Right lobe of liver (tissue), 6 donors: Measurements from ENCODE around the gene ERC1. TPM values are rescaled to one million over a fixed set of nuclear protein-coding genes. Genes with fewer than 3 reads are reported as not detected.
"Not testable (repeated sequence)": the region's sequence is repeated elsewhere in the genome, so short reads cannot be mapped to it uniquely, and the experiment has no call there.

Experiments used
- ATAC-seq, 4 donors: fragments of 200-7000 bp; cut with Tn5 transposase; one replicate each; pipeline ENCODE4 v1.9.1; 2020; ENCODE audit warnings: mild to moderate bottlenecking in 4 of 4, moderate library complexity in 4 of 4
- DNase-seq, 3 donors: peaks; one replicate each; pipeline ENCODE4 v3.0.0-alpha.2; 2020
- H3K27ac ChIP-seq, 3 donors: fragments of 200-600 bp; one replicate each; pipeline ENCODE4 v1.8.0; 2022
- H3K27me3 ChIP-seq, 2 donors: fragments of 200-600 bp; one replicate each; pipeline ENCODE4 v1.8.0; 2022
- H3K36me3 ChIP-seq, 4 donors: fragments of 200-600 bp; sonication (generic) in 1 of 4; one replicate each; pipeline versions ENCODE4 v1.5.1 to v1.8.0; 2017 to 2022; ENCODE audit warnings: control low read depth in 1 of 4
- H3K4me1 ChIP-seq, 4 donors: fragments of 200-600 bp; sonication (generic) in 1 of 4; one replicate each; pipeline versions ENCODE4 v1.5.1 to v1.8.0; 2017 to 2022; ENCODE audit warnings: control low read depth in 1 of 4
- H3K4me3 ChIP-seq, 3 donors: fragments of 200-600 bp; one replicate each; pipeline ENCODE4 v1.8.0; 2022
- H3K9me3 ChIP-seq, 4 donors: fragments of 200-600 bp; sonication (generic) in 1 of 4; one replicate each; pipeline versions ENCODE4 v1.5.1 to v1.8.0; 2017 to 2022; ENCODE audit warnings: control low read depth in 1 of 4
- POLR2A ChIP-seq: fragments of 450-650 bp; IDR thresholded peaks from one replicate; pipeline ENCODE4 v1.6.1; 2017; ENCODE audit warnings: antibody characterized with exemption, mild to moderate bottlenecking
- WGBS: methylation state at CpG from one replicate; pipeline ENCODE4 v1.1.6; 2018; ENCODE audit warnings: low coverage, low lambda C conversion rate; ENCODE audit not compliant: insufficient coverage; ENCODE audit errors: missing lambda C conversion rate; 5-methylcytosine and 5-hydroxymethylcytosine counted together
- intact Hi-C, 2 donors: fragments of 100-400 bp; cut with DNase I; formaldehyde crosslinking; loops; one replicate each; pipeline versions ENCODE4 v1.11.2 to v1.14.1; 2022
- total RNA-seq, 6 experiments: library from RNA; depleted of rRNA in 2 of 6; stranded (reverse); fragments of >200 nt in 2 of 6; fragmentation: NEBNext Ultra II Directional in 3 of 6; extraction: Animal tissue kit (Norgen Biotek cat#: 25700) in 3 of 6; gene quantifications; one replicate each; pipeline versions ENCODE4 v1.1.0 to v1.2.4, GENCODE V29; 2016 to 2023
- TF ChIP-seq, protein P1 (sequence below), 4 donors: fragments of 200-600 bp in 3 of 4; fragments of 450-650 bp in 1 of 4; IDR thresholded peaks; one replicate each; pipeline versions ENCODE4 v1.5.1 to v1.8.0; 2016 to 2022; ENCODE audit warnings: antibody characterized with exemption in 4 of 4, mild to moderate bottlenecking in 2 of 4
- donor health status: DM: no; HTN: yes; CAD: no.
- donor health status: DM: no; HTN: no; CAD: no.
- donor health status: DM: no; HTN: no; CAD: no.
- donor health status: DM: no; HTN: yes; CAD: no.
- donor health status: DM: no; HTN: yes; CAD: no.

The ERC1 gene
- total RNA-seq, 6 experiments from 2014 or later = 24.8 to 30.8 (median 28.6) TPM

DNA sequence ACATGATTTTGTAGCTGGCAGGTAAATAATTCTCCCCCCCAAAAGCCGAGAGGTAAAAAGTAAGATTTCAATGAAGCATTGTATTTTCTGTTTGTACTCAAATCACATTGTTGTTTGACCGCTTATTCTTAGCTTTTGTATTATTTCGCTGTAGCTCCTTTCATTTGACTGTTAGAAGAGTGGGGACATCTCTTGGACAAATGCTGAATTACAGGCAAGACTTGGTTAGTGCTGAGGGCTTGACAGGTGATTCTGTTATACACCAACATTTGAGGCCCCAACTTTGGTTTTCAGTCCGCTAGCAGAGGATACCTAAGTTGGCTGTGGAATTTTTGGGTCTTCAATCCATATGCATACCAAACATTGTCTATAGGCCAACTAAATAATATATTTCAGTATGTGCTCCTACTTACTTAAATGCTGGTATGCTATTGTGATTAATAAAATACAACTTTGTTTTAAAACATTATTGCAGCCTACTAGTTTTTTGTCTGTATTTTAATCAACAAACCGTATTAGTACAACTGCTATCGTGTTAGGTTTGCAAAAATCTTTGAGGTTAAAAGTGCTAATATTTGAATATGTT is 102.2 kb downstream of the ERC1 start:
- Histone ChIP-seq H3K9me3 (no peaks in the 10 kb centered on the region), H3K27ac (no peak overlapping the region), H3K36me3 (no peaks in the 10 kb centered on the region), H3K27me3 (no peaks in the 10 kb centered on the region), H3K4me1 (peaks cover 0 to 4% (median 0%) of the 10 kb centered on the region in 4 donors), H3K4me3 (no peak overlapping the region)
- 20% methylated on average over 6 of the region's 6 CpGs for WGBS
- peak; percentile 86 to 95 (median 86) for ATAC-seq
- no peak for DNase-seq
- intact Hi-C loops = no loop called here
- TF ChIP-seq, protein P1, sequence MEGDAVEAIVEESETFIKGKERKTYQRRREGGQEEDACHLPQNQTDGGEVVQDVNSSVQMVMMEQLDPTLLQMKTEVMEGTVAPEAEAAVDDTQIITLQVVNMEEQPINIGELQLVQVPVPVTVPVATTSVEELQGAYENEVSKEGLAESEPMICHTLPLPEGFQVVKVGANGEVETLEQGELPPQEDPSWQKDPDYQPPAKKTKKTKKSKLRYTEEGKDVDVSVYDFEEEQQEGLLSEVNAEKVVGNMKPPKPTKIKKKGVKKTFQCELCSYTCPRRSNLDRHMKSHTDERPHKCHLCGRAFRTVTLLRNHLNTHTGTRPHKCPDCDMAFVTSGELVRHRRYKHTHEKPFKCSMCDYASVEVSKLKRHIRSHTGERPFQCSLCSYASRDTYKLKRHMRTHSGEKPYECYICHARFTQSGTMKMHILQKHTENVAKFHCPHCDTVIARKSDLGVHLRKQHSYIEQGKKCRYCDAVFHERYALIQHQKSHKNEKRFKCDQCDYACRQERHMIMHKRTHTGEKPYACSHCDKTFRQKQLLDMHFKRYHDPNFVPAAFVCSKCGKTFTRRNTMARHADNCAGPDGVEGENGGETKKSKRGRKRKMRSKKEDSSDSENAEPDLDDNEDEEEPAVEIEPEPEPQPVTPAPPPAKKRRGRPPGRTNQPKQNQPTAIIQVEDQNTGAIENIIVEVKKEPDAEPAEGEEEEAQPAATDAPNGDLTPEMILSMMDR (IDR thresholded peaks at IDR 0.05) = peak; percentile 66 to 74 (median 70)
- TF ChIP-seq POLR2A = no peak

DNA sequence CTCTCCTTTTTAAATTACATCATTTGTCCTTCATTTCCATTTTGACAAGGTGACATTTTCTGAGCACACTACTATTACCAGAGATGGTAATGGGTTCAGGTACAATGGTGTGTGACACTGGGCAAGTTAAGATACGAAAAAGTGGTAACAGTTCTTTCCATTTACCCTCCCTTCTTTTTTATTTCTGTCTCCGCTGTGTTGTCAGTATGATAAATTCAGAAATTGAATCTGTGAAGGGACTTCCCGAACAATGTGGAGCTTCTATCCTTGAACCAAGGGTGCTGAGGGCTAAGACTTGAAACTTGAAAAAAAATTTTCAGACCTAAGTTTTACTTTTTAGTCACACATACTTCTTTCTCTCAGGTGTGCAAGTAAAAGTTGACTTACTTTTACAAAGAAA is 103.7 kb downstream of the ERC1 start:
- Histone ChIP-seq H3K4me3 (no peak overlapping the region), H3K4me1 (peaks cover 0 to 4% (median 0%) of the 10 kb centered on the region in 4 donors), H3K27me3 (no peaks in the 10 kb centered on the region), H3K9me3 (no peaks in the 10 kb centered on the region), H3K36me3 (no peaks in the 10 kb centered on the region), H3K27ac (no peak overlapping the region)
- intact Hi-C loops = no loop called here
- WGBS = 95% methylated on average over 3 of the region's 3 CpGs
- DNase-seq = no peak
- no peak for ATAC-seq
- no peak for TF ChIP-seq POLR2A
- TF ChIP-seq, protein P1 (IDR thresholded peaks at IDR 0.05) = no peak

DNA sequence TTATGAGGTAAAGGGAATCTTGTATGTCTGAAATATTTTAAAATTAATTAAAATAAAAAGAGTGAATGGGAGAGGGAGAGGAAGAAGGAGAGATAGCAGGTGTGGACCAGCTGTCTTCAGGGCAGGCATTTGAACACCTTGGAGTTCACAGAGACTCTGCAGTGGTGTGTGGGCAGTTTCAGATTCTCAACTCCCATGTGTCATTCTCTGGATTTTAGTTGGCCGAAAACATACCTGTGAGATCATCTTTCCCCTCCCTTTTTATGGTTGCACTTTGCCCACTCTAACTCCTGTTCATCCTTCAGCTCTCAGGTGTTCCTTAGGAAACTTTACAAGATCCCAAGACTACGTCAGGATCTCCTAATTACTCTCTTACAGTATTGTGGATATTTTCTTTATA is 108.1 kb downstream of the ERC1 start:
- TF ChIP-seq POLR2A = no peak
- TF ChIP-seq, protein P1 (IDR thresholded peaks at IDR 0.05) = no peak
- ATAC-seq (peak in 1 of 4 donors; percentile 58), DNase-seq (no peak)
- H3K9me3 ChIP-seq = no peaks in the 10 kb centered on the region
- intact Hi-C loops = no loop called here
- no peaks in the 10 kb centered on the region for H3K27me3 ChIP-seq
- no peak overlapping the region for H3K4me3 ChIP-seq
- H3K4me1 ChIP-seq = no peaks in the 10 kb centered on the region
- H3K27ac ChIP-seq = no peak overlapping the region
- WGBS = 83% methylated on average over 2 of the region's 2 CpGs
- no peaks in the 10 kb centered on the region for H3K36me3 ChIP-seq

DNA sequence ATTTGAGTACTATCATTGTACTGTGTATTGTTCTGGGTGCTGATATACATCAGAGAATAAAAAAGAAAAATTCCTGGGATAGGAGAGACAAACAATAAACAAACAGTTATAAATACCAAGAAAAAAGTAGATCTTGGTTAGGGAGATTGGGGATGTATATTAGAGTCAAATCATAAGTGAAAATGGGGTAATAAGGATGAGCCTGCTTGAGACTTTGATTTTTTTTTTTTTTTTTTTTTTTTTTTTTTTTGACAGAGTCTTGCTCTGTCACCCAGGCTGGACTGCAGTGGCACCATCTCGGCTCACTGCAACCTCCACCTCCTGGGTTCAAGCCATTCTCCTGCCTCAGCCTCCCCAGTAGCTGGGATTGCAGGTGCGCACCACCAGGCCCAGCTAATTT is 108.6 kb downstream of the ERC1 start:
- H3K36me3 ChIP-seq, H3K4me3 ChIP-seq, intact Hi-C loops, ATAC-seq, DNase-seq, H3K27ac ChIP-seq, H3K27me3 ChIP-seq, H3K9me3 ChIP-seq, H3K4me1 ChIP-seq: not testable (repeated sequence)
- WGBS = 100% methylated on average over 2 of the region's 2 CpGs

DNA sequence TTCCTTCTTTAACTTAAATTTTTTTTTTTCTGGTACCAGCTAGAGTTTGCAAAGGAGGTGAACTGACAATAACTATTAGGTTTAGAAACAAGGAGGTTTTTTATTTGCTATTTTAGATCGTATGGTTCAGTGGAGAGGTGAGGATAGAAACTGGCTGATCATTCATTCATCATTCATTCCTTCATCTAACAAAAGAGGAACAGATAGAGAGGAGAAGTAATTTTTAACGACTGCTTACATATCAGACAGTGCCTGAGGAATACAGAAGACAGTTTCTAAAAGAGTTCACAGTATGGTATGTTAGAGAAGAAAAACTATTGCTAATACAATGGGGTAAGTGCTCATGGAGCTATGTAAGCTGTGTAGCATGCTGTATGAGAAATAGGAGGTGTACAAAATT is 111.1 kb downstream of the ERC1 start:
- WGBS = 69% methylated on average over 2 of the region's 2 CpGs
- intact Hi-C loops = no loop called here
- Histone ChIP-seq H3K9me3 (no peaks in the 10 kb centered on the region), H3K4me1 (no peaks in the 10 kb centered on the region), H3K27me3 (no peaks in the 10 kb centered on the region), H3K27ac (no peak overlapping the region), H3K36me3 (peaks cover 0 to 16% (median 0%) of the 10 kb centered on the region in 4 donors), H3K4me3 (no peak overlapping the region)
- no peak for DNase-seq
- TF ChIP-seq POLR2A = no peak
- TF ChIP-seq, protein P1 (IDR thresholded peaks at IDR 0.05) = no peak
- no peak for ATAC-seq
